GM12891 (cell line): ENCODE results near the gene SPINT1.
A peak's percentile ranks its signal among the peaks of the same experiment; 100 is the strongest.

Source experiments
- DNase-seq: peaks from one replicate; pipeline ENCODE4 v3.0.0; 2011; ENCODE audit warnings: low spot score; ENCODE audit not compliant: insufficient read length
- FAIRE-seq: peaks from 2 replicates; lab custom pipeline; 2011; peaks lifted over from hg19 to GRCh38; lab: Jason Lieb, UNC
- PAX5 ChIP-seq: IDR thresholded peaks from 2 replicates; pipeline ENCODE4 v1.6.1; 2011; ENCODE audit warnings: low read length, moderate library complexity, mild to moderate bottlenecking; ENCODE audit not compliant: insufficient read depth, severe bottlenecking
- POLR2A ChIP-seq: IDR thresholded peaks from 2 replicates; pipeline ENCODE4 v1.6.1; 2011; ENCODE audit warnings: low read depth, low read length, control low read depth
- POLR2AphosphoS5 ChIP-seq: IDR thresholded peaks from 2 replicates; pipeline ENCODE4 v1.6.1; 2011; ENCODE audit warnings: low read depth, low read length, control low read depth
- POU2F2 ChIP-seq: IDR thresholded peaks from 2 replicates; pipeline ENCODE4 v1.6.1; 2011; ENCODE audit warnings: low read depth, mild to moderate bottlenecking, control low read depth, low read length, moderate library complexity
- SPI1 ChIP-seq: IDR thresholded peaks from 2 replicates; pipeline ENCODE4 v1.6.1; 2011; ENCODE audit warnings: low read depth, low read length, control low read depth
- TAF1 ChIP-seq: IDR thresholded peaks from 2 replicates; pipeline ENCODE4 v1.6.1; 2011; ENCODE audit warnings: low read depth, low read length, control low read depth

SPINT1 gene

GRCh38 chr15:40892447-40893012 lies 48.7 kb downstream of the SPINT1 start:
- FAIRE-seq (no peak), DNase-seq (no peak)
- TF ChIP-seq POLR2AphosphoS5 (no peak), TAF1 (no peak), POLR2A (no peak), PAX5 (no peak), SPI1 (no peak), POU2F2 (no peak)

GRCh38 chr15:40893019-40893670 lies 49.3 kb downstream of the SPINT1 start:
- FAIRE-seq, result peak; percentile 40
- no peak for DNase-seq
- TF ChIP-seq PAX5 (no peak), SPI1 (no peak)

GRCh38 chr15:40893733-40894680 lies 50.2 kb downstream of the SPINT1 start, which contains the start of gene VPS18:
VPS18 (plus strand) TSS chr15:40894450; CDS start chr15:40894769, 319 bp downstream.
- DNase-seq (peak; percentile 93), FAIRE-seq (peak; percentile 98)

GRCh38 chr15:40894681-40895448 lies 51.0 kb downstream of the SPINT1 start:
- FAIRE-seq, result peak; percentile 58
- 0 out of 2 replicates have a peak, but pooled peaks have one; percentile 8 for TF ChIP-seq POLR2A
- TF ChIP-seq PAX5, result no peak
- no peak for TF ChIP-seq POLR2AphosphoS5
- peak; percentile 68 for DNase-seq

More at GRCh38 chr15:40893733-40894680, 50.2 kb downstream of the SPINT1 start, which contains the start of gene VPS18:
- TF ChIP-seq POU2F2 (no peak), POLR2AphosphoS5 (no peak), PAX5 (no peak), POLR2A (peak; percentile 41; the same call in 1 of the 2 replicates), TAF1 (peak; percentile 70; the same call in 1 of the 2 replicates), SPI1 (0 out of 2 replicates have a peak, but pooled peaks have one; percentile 1)

- no peak for TF ChIP-seq POU2F2
- no peak for TF ChIP-seq SPI1
- DNase-seq (no peak), FAIRE-seq (no peak)
Measured at GRCh38 chr15:40899536-40900207, 55.8 kb downstream of the SPINT1 start.

- DNase-seq (no peak), FAIRE-seq (no peak)
- TF ChIP-seq SPI1, result no peak
- no peak for TF ChIP-seq POLR2AphosphoS5
- TF ChIP-seq POU2F2, result no peak
- no peak for TF ChIP-seq POLR2A
- no peak for TF ChIP-seq PAX5
- TF ChIP-seq TAF1, result no peak
Measured at GRCh38 chr15:40900256-40901052, 56.6 kb downstream of the SPINT1 start.

GRCh38 chr15:40901053-40901443 lies 57.2 kb downstream of the SPINT1 start:
- TF ChIP-seq SPI1 (no peak), TAF1 (no peak), POLR2A (no peak), PAX5 (no peak)
- DNase-seq (no peak), FAIRE-seq (no peak)
